Skeletal muscle tissue (tissue), 4 donors: ENCODE measurements around the gene KCNJ1. TPM values are rescaled to one million over a fixed set of nuclear protein-coding genes. Genes with fewer than 3 reads are reported as not detected.

Source experiments
- H3K27ac ChIP-seq: one replicate; pipeline ENCODE4 v1.7.0; 2013; ENCODE audit warnings: mild to moderate bottlenecking, low read depth, low read length, inconsistent platforms
- H3K27me3 ChIP-seq, 3 donors: one replicate each; pipeline ENCODE4 v1.7.0; 2013; ENCODE audit warnings: low read length in 3 of 3; ENCODE audit not compliant: control insufficient read depth in 3 of 3, insufficient read depth in 3 of 3
- H3K36me3 ChIP-seq, 3 donors: one replicate each; pipeline ENCODE4 v1.7.0; 2013; ENCODE audit warnings: low read length in 3 of 3; ENCODE audit not compliant: control insufficient read depth in 3 of 3, insufficient read depth in 3 of 3
- H3K4me1 ChIP-seq, 3 donors: one replicate each; pipeline ENCODE4 v1.7.0; 2013; ENCODE audit warnings: low read length in 3 of 3, mild to moderate bottlenecking in 3 of 3; ENCODE audit not compliant: control insufficient read depth in 3 of 3, insufficient read depth in 3 of 3
- H3K4me3 ChIP-seq, 3 donors: one replicate each; pipeline ENCODE4 v1.7.0; 2013; ENCODE audit warnings: low read length in 3 of 3
- H3K9ac ChIP-seq, 3 donors: one replicate each; pipeline ENCODE4 v1.7.0; 2013; ENCODE audit warnings: low read length in 3 of 3, mild to moderate bottlenecking in 3 of 3, moderate library complexity in 2 of 3, low read depth in 1 of 3
- H3K9me3 ChIP-seq, 3 donors: one replicate each; pipeline ENCODE4 v1.7.0; 2013; ENCODE audit warnings: low read length in 3 of 3; ENCODE audit not compliant: control insufficient read depth in 3 of 3
- total RNA-seq: library from RNA; depleted of rRNA; stranded (reverse); fragments of >200 nt; gene quantifications from one replicate; pipeline ENCODE4 v1.2.3, GENCODE V29; 2014
- donor health status: Osteomylitis.

KCNJ1 gene
- total RNA-seq, 1 donor from 2014 or later: not detected

DNA sequence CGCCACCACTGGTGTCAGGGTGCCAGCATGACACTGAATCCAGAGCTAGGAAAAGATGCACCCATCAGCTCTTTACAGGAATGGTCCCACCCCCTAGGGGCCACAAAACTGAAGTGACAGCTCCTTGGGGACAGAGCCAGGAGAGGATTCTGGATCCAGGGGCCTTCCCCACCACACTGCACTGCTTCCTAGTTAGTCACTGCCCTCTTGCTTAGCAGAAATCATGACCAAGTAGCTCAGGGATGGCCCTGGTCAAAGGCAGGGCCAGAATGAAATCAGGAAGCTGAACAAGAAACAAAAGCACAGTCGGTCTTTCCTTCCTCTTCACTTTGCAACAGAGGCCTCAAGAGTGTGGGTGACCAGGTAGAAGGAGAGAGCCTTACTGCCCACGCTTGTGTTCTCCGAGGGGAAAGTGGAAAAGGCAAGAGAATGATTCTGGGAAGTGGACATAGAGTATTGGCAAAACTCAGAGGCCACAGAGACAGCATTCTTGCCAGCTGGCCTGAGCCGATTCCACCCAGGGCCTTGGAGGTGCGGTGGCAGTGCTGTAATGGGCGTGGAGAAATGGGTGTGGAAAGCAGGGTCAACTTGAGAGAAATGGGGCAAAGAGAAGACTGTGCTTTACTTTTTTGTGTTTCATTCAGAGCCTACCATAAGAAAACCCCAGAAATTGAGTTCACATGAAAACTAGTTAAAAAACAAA lies 39.8 kb downstream of the KCNJ1 start:
- Histone ChIP-seq H3K9me3 (peaks cover 0 to 2% (median 0%) of the 10 kb centered on the region in 3 donors), H3K4me1 (peaks cover 0 to 7% (median 5%) of the 10 kb centered on the region in 3 donors), H3K9ac (peak overlapping the region in 1 of 3 donors; percentile 40), H3K36me3 (no peaks in the 10 kb centered on the region), H3K4me3 (no peak overlapping the region), H3K27ac (no peak overlapping the region), H3K27me3 (peaks cover 0 to 8% (median 4%) of the 10 kb centered on the region in 3 donors)

DNA sequence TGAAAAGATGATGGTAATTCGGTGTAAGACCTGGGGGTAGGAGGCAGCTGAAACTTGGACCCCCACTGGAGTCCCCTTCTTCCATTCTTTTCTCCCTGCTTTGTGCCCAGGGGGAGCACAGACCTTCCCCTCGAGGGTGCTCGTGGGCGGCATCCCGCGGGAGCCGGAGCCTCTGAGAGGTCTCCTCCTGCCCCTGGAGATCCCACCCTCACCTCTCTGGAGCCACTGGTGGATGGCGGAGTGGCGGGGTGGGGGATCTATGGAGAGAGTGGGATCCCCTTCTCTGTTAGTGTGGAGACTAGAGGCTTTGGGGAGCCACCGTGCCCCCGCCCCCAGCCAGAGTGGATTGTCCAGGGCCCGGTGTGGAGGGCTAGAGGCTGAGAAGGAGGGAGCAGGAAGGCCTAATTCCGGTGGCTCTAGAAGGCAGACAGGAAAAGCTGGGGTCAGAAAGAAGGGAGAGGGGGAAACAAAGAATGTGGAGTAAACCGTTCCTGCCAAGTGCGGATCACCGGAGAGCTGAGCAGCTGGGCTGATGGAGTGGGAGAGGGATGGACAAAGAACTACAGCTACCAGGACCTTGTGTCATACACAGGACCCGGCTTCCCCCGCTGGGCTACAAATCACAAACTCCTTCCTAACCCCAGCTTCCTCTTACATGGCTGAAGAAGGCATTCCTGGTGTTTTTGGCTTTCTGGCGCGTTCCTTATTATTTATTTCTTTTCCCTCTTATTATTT lies 41.9 kb downstream of the KCNJ1 start:
- H3K9me3 ChIP-seq: peaks cover 0 to 2% (median 0%) of the 10 kb centered on the region in 3 donors
- no peaks in the 10 kb centered on the region for H3K4me1 ChIP-seq
- H3K9ac ChIP-seq: no peak overlapping the region
- no peak overlapping the region for H3K27ac ChIP-seq
- H3K36me3 ChIP-seq: no peaks in the 10 kb centered on the region
- H3K27me3 ChIP-seq: peaks cover 0 to 8% (median 4%) of the 10 kb centered on the region in 3 donors
- H3K4me3 ChIP-seq: no peak overlapping the region

DNA sequence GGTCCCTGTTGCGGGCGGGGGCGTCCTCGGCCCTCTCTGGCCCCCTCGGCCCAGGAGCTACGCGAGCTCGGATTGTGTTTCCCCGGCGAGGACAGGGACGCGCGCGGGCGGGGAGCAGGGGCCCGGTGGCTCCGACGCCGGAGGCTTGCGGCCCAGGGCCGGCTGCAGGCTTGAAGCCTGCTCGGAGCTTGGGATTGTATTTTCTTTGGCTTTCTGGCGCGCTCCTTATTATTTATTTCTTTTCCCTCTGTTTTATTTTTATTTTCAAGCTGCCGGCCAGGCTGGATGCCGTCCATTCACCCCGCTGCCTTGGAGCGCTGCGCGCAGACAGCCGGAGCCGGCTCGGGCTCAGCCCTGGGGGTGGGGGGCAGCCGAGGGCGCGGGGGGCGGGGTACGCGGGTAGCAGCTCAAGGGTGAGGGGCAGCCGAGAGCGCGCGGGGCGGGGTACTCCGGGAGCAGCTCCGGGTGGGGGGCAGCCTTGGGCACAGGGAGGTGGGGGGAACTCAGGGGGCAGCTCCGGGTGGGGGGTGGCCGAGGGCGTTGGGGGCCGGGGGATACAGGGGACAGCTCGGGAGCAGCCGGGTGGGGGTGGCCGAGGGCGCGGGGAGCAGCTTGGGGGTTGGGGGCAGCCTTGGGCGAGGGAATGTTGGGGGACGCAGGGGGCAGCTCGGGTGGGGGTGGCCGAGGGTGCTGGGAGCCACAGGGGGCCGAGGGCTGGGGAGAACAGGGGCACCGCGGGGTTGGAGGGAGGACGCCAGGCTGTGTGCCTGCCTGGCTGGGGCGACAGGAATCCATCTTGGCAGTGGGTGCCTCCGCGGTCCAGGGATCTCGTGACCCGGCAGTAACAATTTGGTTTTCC lies 42.7 kb downstream of the KCNJ1 start:
- no peaks in the 10 kb centered on the region for H3K4me1 ChIP-seq
- H3K9ac ChIP-seq: peak overlapping the region in 1 of 3 donors; percentile 45

DNA sequence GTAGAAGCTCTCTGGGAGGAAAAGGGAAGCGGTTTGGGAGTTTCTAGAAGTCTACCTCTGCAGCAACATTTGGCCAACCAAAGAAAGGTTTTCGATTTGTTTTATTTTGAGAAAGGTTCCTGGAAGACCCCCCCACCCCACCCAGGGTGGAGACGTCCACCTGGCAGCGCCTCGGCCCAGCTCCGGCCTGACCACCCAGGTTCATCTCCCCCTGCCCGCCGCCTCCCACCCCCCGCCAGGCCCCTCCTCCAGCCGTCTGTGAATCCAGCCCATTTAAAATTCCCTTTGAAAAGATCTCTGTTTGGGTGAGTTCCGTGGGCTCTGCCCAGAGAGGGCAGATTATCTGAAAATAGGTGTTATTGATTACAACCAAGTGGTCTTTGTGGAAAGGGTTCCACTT lies 43.3 kb downstream of the KCNJ1 start:
- peaks cover 0 to 2% (median 0%) of the 10 kb centered on the region in 3 donors for H3K9me3 ChIP-seq
- peaks cover 0 to 3% (median 0%) of the 10 kb centered on the region in 3 donors for H3K36me3 ChIP-seq
- H3K4me3 ChIP-seq: no peak overlapping the region
- H3K4me1 ChIP-seq: no peaks in the 10 kb centered on the region
- no peak overlapping the region for H3K27ac ChIP-seq
- H3K27me3 ChIP-seq: peaks cover 4 to 15% (median 10%) of the 10 kb centered on the region in 3 donors
- peak overlapping the region in 1 of 3 donors; percentile 45 for H3K9ac ChIP-seq

More for the DNA sequence above, 42.7 kb downstream of the KCNJ1 start:
- Histone ChIP-seq H3K9me3 (peaks cover 0 to 2% (median 0%) of the 10 kb centered on the region in 3 donors), H3K4me3 (no peak overlapping the region), H3K36me3 (no peaks in the 10 kb centered on the region), H3K27me3 (peaks cover 0 to 10% (median 4%) of the 10 kb centered on the region in 3 donors), H3K27ac (no peak overlapping the region)

DNA sequence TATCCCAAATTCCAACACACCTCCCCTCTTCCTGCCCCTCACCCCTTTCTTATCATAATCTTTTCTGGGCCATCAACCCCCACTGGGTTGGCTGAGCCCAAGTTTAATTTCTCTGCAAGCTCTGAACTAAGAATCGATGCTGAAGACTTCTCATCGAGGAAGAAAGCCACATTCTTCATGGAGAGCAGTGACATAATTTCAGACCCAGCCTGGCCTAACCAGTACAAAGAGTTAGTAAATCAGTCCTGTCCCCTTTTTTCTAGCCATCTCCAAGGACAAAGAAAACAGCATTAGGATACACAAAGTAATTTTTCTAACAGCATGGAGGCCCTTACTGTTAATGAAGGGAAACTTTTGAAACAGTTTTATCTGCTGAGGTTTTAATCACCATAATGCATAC lies 45.0 kb downstream of the KCNJ1 start:
- Histone ChIP-seq H3K9me3 (peaks cover 0 to 2% (median 0%) of the 10 kb centered on the region in 3 donors), H3K4me3 (no peak overlapping the region), H3K27me3 (peaks cover 4 to 15% (median 10%) of the 10 kb centered on the region in 3 donors), H3K9ac (no peak overlapping the region), H3K27ac (no peak overlapping the region), H3K4me1 (no peaks in the 10 kb centered on the region), H3K36me3 (peaks cover 0 to 3% (median 0%) of the 10 kb centered on the region in 3 donors)

DNA sequence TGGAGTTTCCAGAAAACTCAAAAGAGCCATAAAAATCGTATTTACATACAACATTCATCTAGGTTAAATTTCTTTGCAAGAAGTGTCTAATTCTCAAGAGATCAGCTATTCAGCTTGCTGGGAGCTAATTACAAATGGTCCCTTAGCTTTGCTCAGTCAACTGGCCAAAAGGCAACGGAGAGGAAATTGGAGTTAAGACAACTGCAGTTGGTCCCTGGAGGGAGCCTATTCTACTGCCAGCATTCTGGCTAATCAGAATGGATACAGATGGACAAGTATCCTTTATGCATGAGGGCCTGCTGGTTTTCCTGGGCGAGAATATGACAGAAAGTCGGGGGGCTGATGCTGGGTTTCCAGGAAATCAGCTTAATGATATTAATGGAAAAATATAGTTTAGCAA lies 45.5 kb downstream of the KCNJ1 start:
- H3K27ac ChIP-seq: no peak overlapping the region
- no peaks in the 10 kb centered on the region for H3K4me1 ChIP-seq
- H3K9me3 ChIP-seq: peaks cover 0 to 2% (median 0%) of the 10 kb centered on the region in 3 donors
- no peak overlapping the region for H3K9ac ChIP-seq
- H3K36me3 ChIP-seq: peaks cover 0 to 3% (median 0%) of the 10 kb centered on the region in 3 donors
- peaks cover 4 to 15% (median 10%) of the 10 kb centered on the region in 3 donors for H3K27me3 ChIP-seq
- no peak overlapping the region for H3K4me3 ChIP-seq

DNA sequence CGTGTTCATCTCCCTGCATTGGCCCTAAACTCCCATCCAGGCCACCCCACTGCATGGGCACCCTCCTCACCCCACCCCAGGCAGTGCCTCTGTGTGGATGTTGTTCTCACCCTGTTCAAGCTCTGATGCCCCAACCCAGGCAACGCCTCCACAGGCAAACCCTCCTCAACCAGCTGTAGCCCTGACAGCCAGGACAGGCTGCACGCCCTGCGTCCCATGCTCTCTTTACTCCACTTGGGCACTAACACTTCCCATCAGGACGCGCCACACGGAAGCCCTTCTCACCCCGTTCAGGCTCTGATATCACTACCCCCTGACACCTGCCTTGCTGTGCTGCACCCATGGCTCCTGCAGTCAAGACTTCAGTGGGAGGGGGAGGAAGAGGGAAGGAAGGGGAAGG lies 47.9 kb downstream of the KCNJ1 start:
- H3K27me3 ChIP-seq: peaks cover 4 to 14% (median 10%) of the 10 kb centered on the region in 3 donors
- H3K36me3 ChIP-seq: peaks cover 0 to 3% (median 0%) of the 10 kb centered on the region in 3 donors
- H3K4me1 ChIP-seq: no peaks in the 10 kb centered on the region
- no peak overlapping the region for H3K27ac ChIP-seq
- no peaks in the 10 kb centered on the region for H3K9me3 ChIP-seq
- H3K9ac ChIP-seq: no peak overlapping the region
- no peak overlapping the region for H3K4me3 ChIP-seq

DNA sequence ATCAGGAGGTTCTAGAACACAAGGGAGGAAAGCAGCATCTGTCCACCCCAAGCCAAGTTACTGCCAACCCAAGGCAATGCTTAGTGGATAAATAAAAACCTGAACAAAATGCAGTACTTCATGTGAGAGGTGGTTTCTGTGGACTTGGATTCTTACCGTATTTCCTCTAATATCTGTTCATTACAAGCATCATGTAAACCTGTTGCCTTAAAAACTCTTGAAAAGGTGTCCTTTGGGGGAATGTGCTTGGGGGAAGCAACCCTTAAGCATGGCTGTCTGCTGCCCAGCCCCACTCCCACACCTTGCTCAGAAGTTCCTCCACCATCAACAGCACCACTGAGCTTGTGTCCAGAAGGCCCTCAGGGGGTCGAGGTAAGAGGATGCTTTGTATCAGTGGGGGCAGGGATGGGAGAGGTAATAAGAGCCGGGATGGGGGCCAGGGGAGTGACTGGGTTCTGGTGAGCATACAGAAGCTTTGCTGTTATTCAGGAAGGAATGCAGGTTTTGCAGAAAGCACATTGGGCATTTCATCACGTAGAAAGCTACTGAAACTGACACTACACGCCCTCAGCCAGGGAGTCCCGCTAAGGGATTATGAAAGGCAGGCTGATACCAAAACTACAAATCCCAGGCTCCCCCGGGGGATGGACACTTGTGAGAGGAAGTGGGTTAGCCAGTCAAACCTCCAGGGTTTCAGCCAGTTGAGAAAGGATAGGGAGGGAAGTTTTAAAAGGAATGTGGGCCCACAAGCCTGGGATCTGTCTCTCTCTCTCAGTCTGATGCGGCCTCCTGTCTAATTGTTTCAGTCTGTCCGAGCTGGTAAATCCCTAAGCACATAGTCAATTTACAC lies 52.0 kb downstream of the KCNJ1 start:
- no peak overlapping the region for H3K9ac ChIP-seq
- H3K36me3 ChIP-seq: peaks cover 0 to 3% (median 0%) of the 10 kb centered on the region in 3 donors
- H3K27ac ChIP-seq: no peak overlapping the region
- H3K4me3 ChIP-seq: no peak overlapping the region
- peaks cover 4 to 7% (median 5%) of the 10 kb centered on the region in 3 donors for H3K27me3 ChIP-seq
- H3K9me3 ChIP-seq: no peaks in the 10 kb centered on the region
- H3K4me1 ChIP-seq: no peaks in the 10 kb centered on the region

DNA sequence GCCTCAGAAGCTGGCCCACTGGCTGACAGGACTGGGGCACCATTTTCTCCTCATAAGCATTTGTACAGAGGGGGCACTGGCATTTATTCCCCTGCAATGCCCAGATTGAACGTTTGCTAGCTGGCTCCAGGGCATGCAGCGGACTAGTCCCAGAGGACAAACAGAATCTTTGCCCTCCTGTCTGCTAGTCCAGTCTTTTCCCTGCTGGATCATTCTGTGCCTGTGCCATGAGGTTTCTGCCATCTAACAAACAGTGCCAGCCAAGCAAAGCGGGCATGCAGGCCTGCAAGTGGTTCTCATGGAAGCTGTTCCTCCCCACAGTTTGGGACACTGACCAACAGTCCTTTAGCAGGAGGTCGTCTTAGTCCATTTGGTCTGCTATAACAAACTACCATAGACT lies 53.4 kb downstream of the KCNJ1 start:
- H3K36me3 ChIP-seq: no peaks in the 10 kb centered on the region
- no peak overlapping the region for H3K27ac ChIP-seq
- H3K4me3 ChIP-seq: no peak overlapping the region
- no peaks in the 10 kb centered on the region for H3K27me3 ChIP-seq
- H3K4me1 ChIP-seq: no peaks in the 10 kb centered on the region
- no peaks in the 10 kb centered on the region for H3K9me3 ChIP-seq
- H3K9ac ChIP-seq: no peak overlapping the region
